ENCODE data around the gene H3-3A. TPM values are rescaled to one million over a fixed set of nuclear protein-coding genes. Genes with fewer than 3 reads are reported as not detected.
A peak's percentile ranks its signal among the peaks of the same experiment; 100 is the strongest.

H3-3A gene
- total RNA-seq, 1 experiment from 2014 or later, result 1,129 TPM

GRCh38 chr1:226072347-226072746 lies 9.8 kb downstream of the H3-3A start:
- Histone ChIP-seq H3K4me1 (ENCODE audit: insufficient read depth, low read length) (no peaks in the 10 kb centered on the region), H3K27me3 (ENCODE audit: insufficient read depth, low read length) (no peaks in the 10 kb centered on the region), H4K8ac (replicated peaks; ENCODE audit: insufficient read length, low read depth, low read length) (no peak overlapping the region), H2BK15ac (ENCODE audit: low read depth, low read length) (no peak overlapping the region), H3K23me2 (ENCODE audit: insufficient read length, low read depth, low read length, poor library complexity, severe bottlenecking) (no peaks in the 10 kb centered on the region), H3K79me1 (ENCODE audit: insufficient read depth, low read depth, low read length, poor library complexity, severe bottlenecking) (no peaks in the 10 kb centered on the region), H2AK5ac (ENCODE audit: insufficient read length, low read length) (no peak overlapping the region), H3K79me2 (ENCODE audit: insufficient read depth, low read length) (peaks cover 9% of the 10 kb centered on the region; the same call in 1 of the 2 replicates), H3K18ac (ENCODE audit: insufficient read length, low read depth, low read length) (no peak overlapping the region), H3K56ac (ENCODE audit: insufficient read length, low read depth, low read length) (no peak overlapping the region), H3K4me2 (ENCODE audit: insufficient read depth, insufficient read length, low read length) (no peak overlapping the region), H3K27ac (ENCODE audit: insufficient read length, low read depth, low read length) (no peak overlapping the region), H2BK12ac (ENCODE audit: insufficient read length, low read depth, low read length) (no peak overlapping the region), H2BK5ac (ENCODE audit: insufficient read length, low read length) (no peak overlapping the region), H4K91ac (ENCODE audit: insufficient read length, low read depth, low read length) (no peak overlapping the region), H3K4ac (ENCODE audit: low read depth, low read length) (no peak overlapping the region), H3K14ac (ENCODE audit: insufficient read depth, low read length) (no peak overlapping the region), H3T11ph (ENCODE audit: low read length) (no peak overlapping the region), H2AFZ (ENCODE audit: low read length) (no peak overlapping the region), H3K9ac (ENCODE audit: extremely low read depth, insufficient read length, low read length) (no peak overlapping the region), H4K5ac (ENCODE audit: insufficient read length, low read depth, low read length) (no peak overlapping the region), H4K20me1 (ENCODE audit: control insufficient read depth, insufficient read depth, insufficient read length) (no peaks in the 10 kb centered on the region), H2BK20ac (ENCODE audit: low read depth, low read length, poor library complexity, severe bottlenecking) (no peak overlapping the region), H3K23ac (ENCODE audit: insufficient read length, low read depth, low read length) (no peak overlapping the region), H2BK120ac (ENCODE audit: low read depth, low read length, poor library complexity, severe bottlenecking) (no peak overlapping the region), H3K9me3 (ENCODE audit: control insufficient read depth, low read depth, low read length) (no peaks in the 10 kb centered on the region)
- Mint-ChIP-seq H3K27me3 (ENCODE audit: low read depth) (no peaks in the 10 kb centered on the region; the same call in 1 of the 2 replicates), H3K4me1 (peaks cover 9 to 20% of the 10 kb centered on the region in 2 experiments), H3K9me3 (no peaks in the 10 kb centered on the region), H3K4me3 (no peak overlapping the region), H3K27ac (peak overlapping the region in 1 of 3 experiments; percentile 86; a peak in 1 of 7 replicates), H3K36me3 (ENCODE audit: insufficient read depth in 1 of 3, low read depth in 3 of 3) (peaks cover 32 to 60% (median 49%) of the 10 kb centered on the region in 3 experiments)
- DNase-seq, result no peak
- TF ChIP-seq CTCF (conservative IDR thresholded peaks at IDR 0.05), result no peak
- WGBS (ENCODE audit: extremely low coverage, insufficient read length, low lambda C conversion rate), result no CpG with 5 or more reads among the region's 4 CpGs
